Nephron progenitor cell (in vitro differentiated cells): ENCODE data around the gene RIMS1.

Experiments used
- DNase-seq: peaks from one replicate; pipeline ENCODE4 v3.0.0; 2021
- H3K27ac Mint-ChIP-seq: 2 replicates; pipeline ENCODE4 v1.8.0; 2021; ENCODE audit warnings: mild to moderate bottlenecking, moderate library complexity, mixed read lengths
- H3K27me3 Mint-ChIP-seq: 2 replicates; pipeline ENCODE4 v1.8.0; 2021; ENCODE audit warnings: mild to moderate bottlenecking, low read depth, mixed read lengths; ENCODE audit not compliant: poor library complexity
- H3K36me3 Mint-ChIP-seq: 2 replicates; pipeline ENCODE4 v1.8.0; 2021; ENCODE audit warnings: low read depth, mixed read lengths
- H3K4me1 Mint-ChIP-seq: 2 replicates; pipeline ENCODE4 v1.8.0; 2021; ENCODE audit warnings: mixed read lengths
- H3K4me3 Mint-ChIP-seq: 2 replicates; pipeline ENCODE4 v1.8.0; 2021; ENCODE audit warnings: mild to moderate bottlenecking, moderate library complexity, mixed read lengths
- H3K9me3 Mint-ChIP-seq: 2 replicates; pipeline ENCODE4 v1.8.0; 2021; ENCODE audit warnings: mild to moderate bottlenecking, moderate library complexity, mixed read lengths
- CTCF ChIP-seq: fragments of 200-600 bp; sonication (generic); IDR thresholded peaks from 2 replicates; pipeline ENCODE4 v1.5.0; 2021; ENCODE audit warnings: antibody characterized with exemption

The RIMS1 gene

GRCh38 chr6:72424476-72424875 is 538.1 kb downstream of the RIMS1 start:
- H3K4me1 Mint-ChIP-seq = peaks cover 24% of the 10 kb centered on the region
- no peaks in the 10 kb centered on the region for H3K27me3 Mint-ChIP-seq
- H3K4me3 Mint-ChIP-seq = no peak overlapping the region
- no peak for TF ChIP-seq CTCF
- no peak for DNase-seq
- peaks cover 12% of the 10 kb centered on the region for H3K9me3 Mint-ChIP-seq
- H3K27ac Mint-ChIP-seq = no peak overlapping the region
- no peaks in the 10 kb centered on the region for H3K36me3 Mint-ChIP-seq

- DNase-seq = no peak
- Mint-ChIP-seq H3K4me1 (peaks cover 19% of the 10 kb centered on the region), H3K27me3 (no peaks in the 10 kb centered on the region), H3K36me3 (no peaks in the 10 kb centered on the region), H3K9me3 (peaks cover 12% of the 10 kb centered on the region), H3K4me3 (no peak overlapping the region), H3K27ac (no peak overlapping the region)
- TF ChIP-seq CTCF = no peak
These were observed 538.8 kb downstream of the RIMS1 start for GRCh38 chr6:72425003-72425681.

- peaks cover 3% of the 10 kb centered on the region for H3K27me3 Mint-ChIP-seq
These were observed 554.3 kb downstream of the RIMS1 start for GRCh38 chr6:72440611-72441010.

GRCh38 chr6:72446430-72446829 is 560.1 kb downstream of the RIMS1 start:
- DNase-seq = no peak
- Mint-ChIP-seq H3K27me3 (peaks cover 7% of the 10 kb centered on the region), H3K27ac (no peak overlapping the region), H3K4me1 (no peaks in the 10 kb centered on the region), H3K4me3 (no peak overlapping the region), H3K9me3 (no peaks in the 10 kb centered on the region), H3K36me3 (no peaks in the 10 kb centered on the region)
- TF ChIP-seq CTCF = no peak

More at GRCh38 chr6:72440611-72441010, 554.3 kb downstream of the RIMS1 start:
- TF ChIP-seq CTCF = no peak
- H3K4me1 Mint-ChIP-seq = no peaks in the 10 kb centered on the region
- no peak overlapping the region for H3K27ac Mint-ChIP-seq
- DNase-seq = no peak
- no peaks in the 10 kb centered on the region for H3K36me3 Mint-ChIP-seq
- H3K4me3 Mint-ChIP-seq = no peak overlapping the region
- H3K9me3 Mint-ChIP-seq = no peaks in the 10 kb centered on the region
